Measurements from ENCODE around the gene PRXL2B.

DNA sequence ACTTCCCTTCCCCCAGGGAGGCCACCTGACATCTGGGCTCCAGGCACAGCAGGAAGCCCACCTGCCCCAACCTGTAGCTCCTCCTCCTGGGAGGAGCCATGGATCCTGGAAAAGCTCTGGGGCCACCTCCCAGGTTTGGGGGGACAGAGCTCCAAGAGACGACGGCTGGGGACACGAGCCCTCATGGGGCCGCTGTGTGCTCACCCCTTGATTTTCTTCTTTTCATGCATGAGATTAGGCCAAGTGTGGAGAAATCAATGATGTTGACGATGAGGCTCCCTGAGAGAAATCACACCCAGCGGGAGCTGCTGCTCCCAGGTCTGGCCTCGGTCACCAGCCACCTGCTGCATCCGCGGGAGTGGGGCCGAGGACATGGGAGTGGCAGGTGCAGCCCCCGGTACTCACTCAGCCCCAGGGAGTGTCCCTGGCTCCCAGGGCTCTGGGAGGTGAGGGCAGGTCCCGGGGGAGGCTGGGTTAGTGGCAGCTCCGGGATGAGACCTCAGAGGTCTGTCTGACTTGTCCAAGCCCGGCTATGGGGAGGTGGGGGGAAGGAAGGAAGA is 21.7 kb upstream of the PRXL2B start:
- TF ChIP-seq, protein P1, sequence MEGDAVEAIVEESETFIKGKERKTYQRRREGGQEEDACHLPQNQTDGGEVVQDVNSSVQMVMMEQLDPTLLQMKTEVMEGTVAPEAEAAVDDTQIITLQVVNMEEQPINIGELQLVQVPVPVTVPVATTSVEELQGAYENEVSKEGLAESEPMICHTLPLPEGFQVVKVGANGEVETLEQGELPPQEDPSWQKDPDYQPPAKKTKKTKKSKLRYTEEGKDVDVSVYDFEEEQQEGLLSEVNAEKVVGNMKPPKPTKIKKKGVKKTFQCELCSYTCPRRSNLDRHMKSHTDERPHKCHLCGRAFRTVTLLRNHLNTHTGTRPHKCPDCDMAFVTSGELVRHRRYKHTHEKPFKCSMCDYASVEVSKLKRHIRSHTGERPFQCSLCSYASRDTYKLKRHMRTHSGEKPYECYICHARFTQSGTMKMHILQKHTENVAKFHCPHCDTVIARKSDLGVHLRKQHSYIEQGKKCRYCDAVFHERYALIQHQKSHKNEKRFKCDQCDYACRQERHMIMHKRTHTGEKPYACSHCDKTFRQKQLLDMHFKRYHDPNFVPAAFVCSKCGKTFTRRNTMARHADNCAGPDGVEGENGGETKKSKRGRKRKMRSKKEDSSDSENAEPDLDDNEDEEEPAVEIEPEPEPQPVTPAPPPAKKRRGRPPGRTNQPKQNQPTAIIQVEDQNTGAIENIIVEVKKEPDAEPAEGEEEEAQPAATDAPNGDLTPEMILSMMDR (IDR thresholded peaks at IDR 0.05) = no peak
- TF ChIP-seq POLR2A (IDR thresholded peaks at IDR 0.05) = no peak
